COLO668 (cell line): Measurements from ENCODE around the gene SESN3.
"Not testable (repeated sequence)": the region's sequence is repeated elsewhere in the genome, so short reads cannot be mapped to it uniquely, and the experiment has no call there.

Experiments
- DNase-seq: peaks from one replicate; lab custom pipeline; 2025; ENCODE audit not compliant: unreplicated experiment; lab: John Stamatoyannopoulos, UW

The SESN3 gene

GRCh38 chr11:95154514-95154913 is 76.5 kb downstream of the SESN3 start:
- peak; percentile 41 for DNase-seq

GRCh38 chr11:95153857-95154246 is 77.2 kb downstream of the SESN3 start:
- DNase-seq = no peak

GRCh38 chr11:95152876-95153856 is 77.8 kb downstream of the SESN3 start:
- DNase-seq = no peak

- DNase-seq = peak; percentile 82
Observed at GRCh38 chr11:95150956-95151684, 79.9 kb downstream of the SESN3 start.

GRCh38 chr11:95149651-95150364 is 81.2 kb downstream of the SESN3 start:
- DNase-seq = no peak

- DNase-seq = no peak
Observed at GRCh38 chr11:95148938-95149337, 82.1 kb downstream of the SESN3 start.

- no peak for DNase-seq
Observed at GRCh38 chr11:95148406-95148805, 82.6 kb downstream of the SESN3 start.

GRCh38 chr11:95147364-95147905 is 83.6 kb downstream of the SESN3 start:
- DNase-seq = no peak

- no peak for DNase-seq
Observed at GRCh38 chr11:95145430-95146060, 85.5 kb downstream of the SESN3 start.

- DNase-seq = no peak
Observed at GRCh38 chr11:95144313-95145235, 86.4 kb downstream of the SESN3 start.

GRCh38 chr11:95143106-95143681 is 87.8 kb downstream of the SESN3 start:
- DNase-seq = no peak

- no peak for DNase-seq
Observed at GRCh38 chr11:95142431-95142830, 88.6 kb downstream of the SESN3 start.

- no peak for DNase-seq
Observed at GRCh38 chr11:95140397-95141033, 90.5 kb downstream of the SESN3 start.

GRCh38 chr11:95138448-95138847 is 92.6 kb downstream of the SESN3 start:
- no peak for DNase-seq

- no peak for DNase-seq
Observed at GRCh38 chr11:95137299-95137698, 93.7 kb downstream of the SESN3 start.

GRCh38 chr11:95136747-95137146 is 94.3 kb downstream of the SESN3 start:
- DNase-seq = not testable (repeated sequence)

- no peak for DNase-seq
Observed at GRCh38 chr11:95135880-95136279, 95.1 kb downstream of the SESN3 start.

GRCh38 chr11:95135155-95135554 is 95.8 kb downstream of the SESN3 start:
- DNase-seq = no peak

- DNase-seq = no peak
Observed at GRCh38 chr11:95134491-95134890, 96.5 kb downstream of the SESN3 start.
